K562 (cell line): ENCODE data around the gene RPS8. TPM values are rescaled to one million over a fixed set of nuclear protein-coding genes. Genes with fewer than 3 reads are reported as not detected.

Experiments used
- FOXA1 ChIP-seq: fragments of 450-650 bp; IDR thresholded peaks from 2 replicates; pipeline ENCODE4 v1.6.1; 2016; ENCODE audit warnings: mild to moderate bottlenecking, borderline replicate concordance
- FOXJ3 ChIP-seq: sonication (generic); formaldehyde crosslinking; IDR thresholded peaks from 2 replicates; pipeline ENCODE4 v1.4.0; 2020; ENCODE audit warnings: mild to moderate bottlenecking, missing genetic modification reagents
- GATAD2A ChIP-seq: fragments of 450-650 bp; IDR thresholded peaks from 2 replicates; pipeline ENCODE4 v1.6.1; 2017
- HMGN3 ChIP-seq: IDR thresholded peaks from 2 replicates; pipeline ENCODE4 v1.6.1; 2011; ENCODE audit warnings: borderline replicate concordance, low read depth, mild to moderate bottlenecking, mixed read lengths, low read length; ENCODE audit not compliant: insufficient read length; ENCODE audit errors: extremely low read depth
- MAFK ChIP-seq: IDR thresholded peaks from 2 replicates; pipeline ENCODE4 v1.6.1; 2011; ENCODE audit warnings: low read length, improper control_type of control experiment
- MEF2A ChIP-seq: IDR thresholded peaks from 2 replicates; pipeline ENCODE4 v1.6.1; 2011; ENCODE audit warnings: low read depth, mild to moderate bottlenecking, low read length, moderate library complexity; ENCODE audit not compliant: control insufficient read depth
- PURB ChIP-seq: sonication (generic); formaldehyde crosslinking; IDR thresholded peaks from 2 replicates; pipeline ENCODE4 v1.9.0; 2021; ENCODE audit warnings: low read depth, mild to moderate bottlenecking, missing genetic modification reagents
- SOX6 ChIP-seq: fragments of 450-650 bp; IDR thresholded peaks from 2 replicates; pipeline ENCODE4 v1.6.1; 2014; ENCODE audit warnings: mild to moderate bottlenecking
- TCFL5 ChIP-seq: fragments of 250-450 bp; sonication (Bioruptor Pico); conservative IDR thresholded peaks from 2 replicates; pipeline ENCODE4 v1.6.1; 2021; ENCODE audit warnings: mild to moderate bottlenecking, moderate library complexity, matching md5 sums
- ZC3H11A ChIP-seq: IDR thresholded peaks from 2 replicates; pipeline ENCODE4 v1.6.1; 2012; ENCODE audit warnings: low read depth, low read length, improper control_type of control experiment
- ZNF551 ChIP-seq: fragments of 250-450 bp; sonication (Bioruptor Pico); IDR thresholded peaks from 2 replicates; pipeline ENCODE4 v1.5.0; 2021; ENCODE audit warnings: mild to moderate bottlenecking, moderate library complexity
- polyA plus RNA-seq, 8 experiments: library from polyadenylated mRNA; depleted of rRNA in 4 of 8; stranded (reverse) in 5 of 8; unstranded in 3 of 8; fragments of >200 nt; fragmentation: Nextera tagmentation in 2 of 8; fragmentation: Illumina TruSeq in 1 of 8; extraction: Ambion mirVana in 2 of 8; extraction: Trizol in 1 of 8; gene quantifications; 2 replicates each; pipeline versions ENCODE4 v1.2.1 to v1.2.3, GENCODE V29; 2011 to 2014; ENCODE audit warnings: inconsistent platforms in 1 of 8, missing spikeins in 1 of 8
- total RNA-seq, 7 experiments: library from RNA; depleted of rRNA in 6 of 7; stranded (reverse); fragments of >200 nt in 6 of 7; fragmentation: Illumina TruSeq in 2 of 7; extraction: Trizol in 2 of 7; gene quantifications; 2 replicates each; pipeline versions ENCODE4 v1.2.1 to v1.2.3, GENCODE V29; 2011 to 2021; ENCODE audit warnings: low replicate concordance in 1 of 7
- TF ChIP-seq, protein P1 (sequence below): sonication (generic); formaldehyde crosslinking; IDR thresholded peaks from 2 replicates; pipeline ENCODE4 v1.8.1; 2023; ENCODE audit warnings: missing genetic modification reagents, mild to moderate bottlenecking, borderline replicate concordance
- TF ChIP-seq, protein P2 (sequence below): sonication (generic); formaldehyde crosslinking; IDR thresholded peaks from 2 replicates; pipeline ENCODE4 v1.9.0; 2022; ENCODE audit warnings: mild to moderate bottlenecking, missing genetic modification reagents
- TF ChIP-seq, protein P3 (sequence below): sonication (generic); formaldehyde crosslinking; IDR thresholded peaks from 2 replicates; pipeline ENCODE4 v1.8.0; 2022; ENCODE audit warnings: mild to moderate bottlenecking, missing genetic modification reagents, borderline replicate concordance

The RPS8 gene
- total and polyA plus RNA-seq, 9 of the 15 experiments (the other 6 are each of a cell fraction or from before 2014, with no cell fraction given), result 2,431 to 4,168 (median 3,109) TPM

- TF ChIP-seq GATAD2A (peak; percentile 45), ZC3H11A (no peak), FOXJ3 (peak; percentile 100), MEF2A (0 out of 2 replicates have a peak, but pooled peaks have one; percentile 5), HMGN3 (peak; percentile 68), TCFL5 (CRISPR knock-in tag) (no peak), PURB (no peak), MAFK (peak; percentile 38; the same call in 1 of the 2 replicates), ZNF551 (CRISPR knock-in tag) (no peak), FOXA1 (no peak), SOX6 (peak; percentile 88)
- TF ChIP-seq, protein P1, sequence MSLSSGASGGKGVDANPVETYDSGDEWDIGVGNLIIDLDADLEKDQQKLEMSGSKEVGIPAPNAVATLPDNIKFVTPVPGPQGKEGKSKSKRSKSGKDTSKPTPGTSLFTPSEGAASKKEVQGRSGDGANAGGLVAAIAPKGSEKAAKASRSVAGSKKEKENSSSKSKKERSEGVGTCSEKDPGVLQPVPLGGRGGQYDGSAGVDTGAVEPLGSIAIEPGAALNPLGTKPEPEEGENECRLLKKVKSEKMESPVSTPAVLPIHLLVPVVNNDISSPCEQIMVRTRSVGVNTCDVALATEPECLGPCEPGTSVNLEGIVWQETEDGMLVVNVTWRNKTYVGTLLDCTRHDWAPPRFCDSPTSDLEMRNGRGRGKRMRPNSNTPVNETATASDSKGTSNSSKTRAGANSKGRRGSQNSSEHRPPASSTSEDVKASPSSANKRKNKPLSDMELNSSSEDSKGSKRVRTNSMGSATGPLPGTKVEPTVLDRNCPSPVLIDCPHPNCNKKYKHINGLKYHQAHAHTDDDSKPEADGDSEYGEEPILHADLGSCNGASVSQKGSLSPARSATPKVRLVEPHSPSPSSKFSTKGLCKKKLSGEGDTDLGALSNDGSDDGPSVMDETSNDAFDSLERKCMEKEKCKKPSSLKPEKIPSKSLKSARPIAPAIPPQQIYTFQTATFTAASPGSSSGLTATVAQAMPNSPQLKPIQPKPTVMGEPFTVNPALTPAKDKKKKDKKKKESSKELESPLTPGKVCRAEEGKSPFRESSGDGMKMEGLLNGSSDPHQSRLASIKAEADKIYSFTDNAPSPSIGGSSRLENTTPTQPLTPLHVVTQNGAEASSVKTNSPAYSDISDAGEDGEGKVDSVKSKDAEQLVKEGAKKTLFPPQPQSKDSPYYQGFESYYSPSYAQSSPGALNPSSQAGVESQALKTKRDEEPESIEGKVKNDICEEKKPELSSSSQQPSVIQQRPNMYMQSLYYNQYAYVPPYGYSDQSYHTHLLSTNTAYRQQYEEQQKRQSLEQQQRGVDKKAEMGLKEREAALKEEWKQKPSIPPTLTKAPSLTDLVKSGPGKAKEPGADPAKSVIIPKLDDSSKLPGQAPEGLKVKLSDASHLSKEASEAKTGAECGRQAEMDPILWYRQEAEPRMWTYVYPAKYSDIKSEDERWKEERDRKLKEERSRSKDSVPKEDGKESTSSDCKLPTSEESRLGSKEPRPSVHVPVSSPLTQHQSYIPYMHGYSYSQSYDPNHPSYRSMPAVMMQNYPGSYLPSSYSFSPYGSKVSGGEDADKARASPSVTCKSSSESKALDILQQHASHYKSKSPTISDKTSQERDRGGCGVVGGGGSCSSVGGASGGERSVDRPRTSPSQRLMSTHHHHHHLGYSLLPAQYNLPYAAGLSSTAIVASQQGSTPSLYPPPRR (CRISPR knock-in tag), result peak; percentile 38; the same call in 1 of the 2 replicates
- TF ChIP-seq, protein P2, sequence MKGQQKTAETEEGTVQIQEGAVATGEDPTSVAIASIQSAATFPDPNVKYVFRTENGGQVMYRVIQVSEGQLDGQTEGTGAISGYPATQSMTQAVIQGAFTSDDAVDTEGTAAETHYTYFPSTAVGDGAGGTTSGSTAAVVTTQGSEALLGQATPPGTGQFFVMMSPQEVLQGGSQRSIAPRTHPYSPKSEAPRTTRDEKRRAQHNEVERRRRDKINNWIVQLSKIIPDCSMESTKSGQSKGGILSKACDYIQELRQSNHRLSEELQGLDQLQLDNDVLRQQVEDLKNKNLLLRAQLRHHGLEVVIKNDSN (CRISPR knock-in tag), result peak; percentile 60; the same call in 1 of the 2 replicates
- TF ChIP-seq, protein P3, sequence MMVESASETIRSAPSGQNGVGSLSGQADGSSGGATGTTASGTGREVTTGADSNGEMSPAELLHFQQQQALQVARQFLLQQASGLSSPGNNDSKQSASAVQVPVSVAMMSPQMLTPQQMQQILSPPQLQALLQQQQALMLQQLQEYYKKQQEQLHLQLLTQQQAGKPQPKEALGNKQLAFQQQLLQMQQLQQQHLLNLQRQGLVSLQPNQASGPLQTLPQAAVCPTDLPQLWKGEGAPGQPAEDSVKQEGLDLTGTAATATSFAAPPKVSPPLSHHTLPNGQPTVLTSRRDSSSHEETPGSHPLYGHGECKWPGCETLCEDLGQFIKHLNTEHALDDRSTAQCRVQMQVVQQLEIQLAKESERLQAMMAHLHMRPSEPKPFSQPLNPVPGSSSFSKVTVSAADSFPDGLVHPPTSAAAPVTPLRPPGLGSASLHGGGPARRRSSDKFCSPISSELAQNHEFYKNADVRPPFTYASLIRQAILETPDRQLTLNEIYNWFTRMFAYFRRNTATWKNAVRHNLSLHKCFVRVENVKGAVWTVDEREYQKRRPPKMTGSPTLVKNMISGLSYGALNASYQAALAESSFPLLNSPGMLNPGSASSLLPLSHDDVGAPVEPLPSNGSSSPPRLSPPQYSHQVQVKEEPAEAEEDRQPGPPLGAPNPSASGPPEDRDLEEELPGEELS (CRISPR knock-in tag), result peak; percentile 98; the same call in 1 of the 2 replicates
Measured at GRCh38 chr1:44807364-44808062, 32.2 kb downstream of the RPS8 start (continued).
